Measurements from ENCODE around the gene SLC25A21. TPM values are rescaled to one million over a fixed set of nuclear protein-coding genes. Genes with fewer than 3 reads are reported as not detected.
A peak's percentile ranks its signal among the peaks of the same experiment; 100 is the strongest.

SLC25A21 gene
- total and polyA plus RNA-seq, 2 of the 13 experiments (the other 11 are each of a cell fraction or from before 2014, with no cell fraction given), result 1.9 to 2.9 TPM

DNA sequence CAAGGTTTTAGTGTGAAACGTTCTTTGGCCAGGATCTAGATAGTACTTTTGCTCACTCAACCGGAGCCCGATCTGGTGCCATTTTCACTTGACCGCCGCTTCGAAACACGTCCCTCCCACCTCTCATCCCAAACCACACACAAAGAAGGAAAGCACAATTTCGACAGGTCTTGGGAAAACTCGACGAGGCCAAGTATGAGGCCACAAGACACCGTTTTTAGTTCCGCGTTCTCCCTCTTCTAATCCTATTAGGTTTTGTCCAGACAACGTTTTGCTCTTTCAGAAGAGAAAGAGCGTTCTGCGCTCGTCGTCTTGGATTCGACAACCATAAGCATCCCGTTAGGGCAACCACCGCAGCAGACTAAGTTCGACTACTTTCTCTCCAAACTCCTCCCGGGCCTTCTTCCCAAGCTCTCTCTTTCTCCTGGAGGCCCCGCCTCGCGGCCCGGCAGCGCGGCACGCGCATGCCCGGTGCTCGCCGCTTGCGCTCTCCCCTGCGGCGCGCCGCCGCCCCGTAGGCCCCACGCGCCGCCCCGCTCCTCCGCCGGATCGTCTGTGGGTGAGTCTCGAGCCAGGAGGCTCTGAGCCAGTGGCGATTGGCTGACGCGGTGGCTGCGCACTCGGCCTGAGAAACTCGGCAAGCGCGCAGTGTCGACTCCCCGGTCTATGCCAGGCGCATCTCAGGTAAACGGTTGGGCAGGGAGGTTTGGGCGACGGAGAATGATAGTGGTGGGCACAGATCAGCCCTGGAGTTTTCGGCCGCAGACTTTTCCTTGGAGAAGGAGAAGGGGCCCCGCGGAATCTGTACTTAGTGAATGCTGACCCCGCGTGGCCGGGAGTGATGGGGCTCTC is 25.2 kb upstream of the SLC25A21 start, which contains the start of gene MIPOL1 (continued):
- peak; percentile 45; the same call in 1 of the 2 replicates for TF ChIP-seq MAZ (IDR thresholded peaks at IDR 0.05; ENCODE audit: borderline replicate concordance, low read depth, low read length)
- TF ChIP-seq MAZ (CRISPR knock-in tag; IDR thresholded peaks at IDR 0.05; ENCODE audit: low read depth), result peak; percentile 99
- peak; percentile 98 for TF ChIP-seq ZNF501 (CRISPR knock-in tag; IDR thresholded peaks at IDR 0.05)
- peak; percentile 88 for TF ChIP-seq KAT8 (CRISPR knock-in tag; IDR thresholded peaks at IDR 0.05)
- peak; percentile 32 for TF ChIP-seq SOX5 (CRISPR knock-in tag; IDR thresholded peaks at IDR 0.05; ENCODE audit: borderline replicate concordance)
- TF ChIP-seq, protein P1, sequence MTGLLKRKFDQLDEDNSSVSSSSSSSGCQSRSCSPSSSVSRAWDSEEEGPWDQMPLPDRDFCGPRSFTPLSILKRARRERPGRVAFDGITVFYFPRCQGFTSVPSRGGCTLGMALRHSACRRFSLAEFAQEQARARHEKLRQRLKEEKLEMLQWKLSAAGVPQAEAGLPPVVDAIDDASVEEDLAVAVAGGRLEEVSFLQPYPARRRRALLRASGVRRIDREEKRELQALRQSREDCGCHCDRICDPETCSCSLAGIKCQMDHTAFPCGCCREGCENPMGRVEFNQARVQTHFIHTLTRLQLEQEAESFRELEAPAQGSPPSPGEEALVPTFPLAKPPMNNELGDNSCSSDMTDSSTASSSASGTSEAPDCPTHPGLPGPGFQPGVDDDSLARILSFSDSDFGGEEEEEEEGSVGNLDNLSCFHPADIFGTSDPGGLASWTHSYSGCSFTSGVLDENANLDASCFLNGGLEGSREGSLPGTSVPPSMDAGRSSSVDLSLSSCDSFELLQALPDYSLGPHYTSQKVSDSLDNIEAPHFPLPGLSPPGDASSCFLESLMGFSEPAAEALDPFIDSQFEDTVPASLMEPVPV (CRISPR knock-in tag; IDR thresholded peaks at IDR 0.05), result peak; percentile 65
- peak; percentile 78 for TF ChIP-seq PHF20 (CRISPR knock-in tag; IDR thresholded peaks at IDR 0.05)
- peak; percentile 97 for TF ChIP-seq ARHGAP35 (CRISPR knock-in tag; IDR thresholded peaks at IDR 0.05; ENCODE audit: borderline replicate concordance)
- TF ChIP-seq, protein P2, sequence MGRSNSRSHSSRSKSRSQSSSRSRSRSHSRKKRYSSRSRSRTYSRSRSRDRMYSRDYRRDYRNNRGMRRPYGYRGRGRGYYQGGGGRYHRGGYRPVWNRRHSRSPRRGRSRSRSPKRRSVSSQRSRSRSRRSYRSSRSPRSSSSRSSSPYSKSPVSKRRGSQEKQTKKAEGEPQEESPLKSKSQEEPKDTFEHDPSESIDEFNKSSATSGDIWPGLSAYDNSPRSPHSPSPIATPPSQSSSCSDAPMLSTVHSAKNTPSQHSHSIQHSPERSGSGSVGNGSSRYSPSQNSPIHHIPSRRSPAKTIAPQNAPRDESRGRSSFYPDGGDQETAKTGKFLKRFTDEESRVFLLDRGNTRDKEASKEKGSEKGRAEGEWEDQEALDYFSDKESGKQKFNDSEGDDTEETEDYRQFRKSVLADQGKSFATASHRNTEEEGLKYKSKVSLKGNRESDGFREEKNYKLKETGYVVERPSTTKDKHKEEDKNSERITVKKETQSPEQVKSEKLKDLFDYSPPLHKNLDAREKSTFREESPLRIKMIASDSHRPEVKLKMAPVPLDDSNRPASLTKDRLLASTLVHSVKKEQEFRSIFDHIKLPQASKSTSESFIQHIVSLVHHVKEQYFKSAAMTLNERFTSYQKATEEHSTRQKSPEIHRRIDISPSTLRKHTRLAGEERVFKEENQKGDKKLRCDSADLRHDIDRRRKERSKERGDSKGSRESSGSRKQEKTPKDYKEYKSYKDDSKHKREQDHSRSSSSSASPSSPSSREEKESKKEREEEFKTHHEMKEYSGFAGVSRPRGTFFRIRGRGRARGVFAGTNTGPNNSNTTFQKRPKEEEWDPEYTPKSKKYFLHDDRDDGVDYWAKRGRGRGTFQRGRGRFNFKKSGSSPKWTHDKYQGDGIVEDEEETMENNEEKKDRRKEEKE (IDR thresholded peaks at IDR 0.05), result no peak
- TF ChIP-seq JUN (CRISPR knock-in tag; IDR thresholded peaks at IDR 0.05), result peak; percentile 71
- TF ChIP-seq, protein P3, sequence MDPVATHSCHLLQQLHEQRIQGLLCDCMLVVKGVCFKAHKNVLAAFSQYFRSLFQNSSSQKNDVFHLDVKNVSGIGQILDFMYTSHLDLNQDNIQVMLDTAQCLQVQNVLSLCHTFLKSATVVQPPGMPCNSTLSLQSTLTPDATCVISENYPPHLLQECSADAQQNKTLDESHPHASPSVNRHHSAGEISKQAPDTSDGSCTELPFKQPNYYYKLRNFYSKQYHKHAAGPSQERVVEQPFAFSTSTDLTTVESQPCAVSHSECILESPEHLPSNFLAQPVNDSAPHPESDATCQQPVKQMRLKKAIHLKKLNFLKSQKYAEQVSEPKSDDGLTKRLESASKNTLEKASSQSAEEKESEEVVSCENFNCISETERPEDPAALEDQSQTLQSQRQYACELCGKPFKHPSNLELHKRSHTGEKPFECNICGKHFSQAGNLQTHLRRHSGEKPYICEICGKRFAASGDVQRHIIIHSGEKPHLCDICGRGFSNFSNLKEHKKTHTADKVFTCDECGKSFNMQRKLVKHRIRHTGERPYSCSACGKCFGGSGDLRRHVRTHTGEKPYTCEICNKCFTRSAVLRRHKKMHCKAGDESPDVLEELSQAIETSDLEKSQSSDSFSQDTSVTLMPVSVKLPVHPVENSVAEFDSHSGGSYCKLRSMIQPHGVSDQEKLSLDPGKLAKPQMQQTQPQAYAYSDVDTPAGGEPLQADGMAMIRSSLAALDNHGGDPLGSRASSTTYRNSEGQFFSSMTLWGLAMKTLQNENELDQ (CRISPR knock-in tag; IDR thresholded peaks at IDR 0.05; ENCODE audit: borderline replicate concordance), result no peak; the same call in 1 of the 2 replicates
- no peak; the same call in 1 of the 2 replicates for TF ChIP-seq ZNF550 (CRISPR knock-in tag; IDR thresholded peaks at IDR 0.05; ENCODE audit: borderline replicate concordance)
- peak; percentile 87; the same call in 1 of the 2 replicates for TF ChIP-seq ZNF232 (CRISPR knock-in tag; IDR thresholded peaks at IDR 0.05; ENCODE audit: borderline replicate concordance)
- peak; percentile 88 for TF ChIP-seq IRF2 (CRISPR knock-in tag; IDR thresholded peaks at IDR 0.05)
- TF ChIP-seq ZNF530 (CRISPR knock-in tag; IDR thresholded peaks at IDR 0.05; ENCODE audit: low read depth), result peak; percentile 91; the same call in 1 of the 2 replicates
- peak; percentile 66; the same call in 1 of the 2 replicates for TF ChIP-seq ZNF24 (IDR thresholded peaks at IDR 0.05)
- TF ChIP-seq, protein P4, sequence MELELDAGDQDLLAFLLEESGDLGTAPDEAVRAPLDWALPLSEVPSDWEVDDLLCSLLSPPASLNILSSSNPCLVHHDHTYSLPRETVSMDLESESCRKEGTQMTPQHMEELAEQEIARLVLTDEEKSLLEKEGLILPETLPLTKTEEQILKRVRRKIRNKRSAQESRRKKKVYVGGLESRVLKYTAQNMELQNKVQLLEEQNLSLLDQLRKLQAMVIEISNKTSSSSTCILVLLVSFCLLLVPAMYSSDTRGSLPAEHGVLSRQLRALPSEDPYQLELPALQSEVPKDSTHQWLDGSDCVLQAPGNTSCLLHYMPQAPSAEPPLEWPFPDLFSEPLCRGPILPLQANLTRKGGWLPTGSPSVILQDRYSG (CRISPR knock-in tag; IDR thresholded peaks at IDR 0.05), result peak; percentile 99
- TF ChIP-seq SMAD1 (CRISPR knock-in tag; IDR thresholded peaks at IDR 0.05; ENCODE audit: borderline replicate concordance, low read depth), result 0 out of 2 replicates have a peak, but pooled peaks have one; percentile 63
